GM20000 (cell line): Measurements from ENCODE around the gene JADE2.

Source experiments
- DNase-seq: peaks from one replicate; pipeline ENCODE4 v3.0.0; 2012; ENCODE audit warnings: low spot score
- CTCF ChIP-seq: IDR thresholded peaks from 2 replicates; pipeline ENCODE4 v1.5.1; 2012; ENCODE audit warnings: mild to moderate bottlenecking, control low read depth; ENCODE audit errors: extremely low read depth, missing control alignments

Gene JADE2

GRCh38 chr5:134527156-134527960 lies 1.9 kb downstream of the JADE2 start:
- TF ChIP-seq CTCF, result peak; percentile 75
- DNase-seq, result peak; percentile 90

GRCh38 chr5:134527961-134528424 lies 2.5 kb downstream of the JADE2 start:
- TF ChIP-seq CTCF, result no peak
- DNase-seq, result no peak

GRCh38 chr5:134528556-134528955 lies 3.1 kb downstream of the JADE2 start:
- no peak for TF ChIP-seq CTCF
- no peak for DNase-seq

- no peak for TF ChIP-seq CTCF
- no peak for DNase-seq
These were observed 4.0 kb downstream of the JADE2 start for GRCh38 chr5:134529460-134529859.

- no peak for DNase-seq
These were observed 5.0 kb downstream of the JADE2 start for GRCh38 chr5:134530301-134531077.

GRCh38 chr5:134533115-134533815 lies 7.8 kb downstream of the JADE2 start:
- no peak for DNase-seq
- no peak for TF ChIP-seq CTCF

More at GRCh38 chr5:134530301-134531077, 5.0 kb downstream of the JADE2 start:
- TF ChIP-seq CTCF, result no peak
